ENCODE results near the gene TMOD1. TPM values are rescaled to one million over a fixed set of nuclear protein-coding genes. Genes with fewer than 3 reads are reported as not detected.

TMOD1 gene
- total and polyA plus RNA-seq, 10 of the 15 experiments (the other 5 are each of a cell fraction or from before 2014, with no cell fraction given) = 4.0 to 44.1 (median 15.4) TPM

DNA sequence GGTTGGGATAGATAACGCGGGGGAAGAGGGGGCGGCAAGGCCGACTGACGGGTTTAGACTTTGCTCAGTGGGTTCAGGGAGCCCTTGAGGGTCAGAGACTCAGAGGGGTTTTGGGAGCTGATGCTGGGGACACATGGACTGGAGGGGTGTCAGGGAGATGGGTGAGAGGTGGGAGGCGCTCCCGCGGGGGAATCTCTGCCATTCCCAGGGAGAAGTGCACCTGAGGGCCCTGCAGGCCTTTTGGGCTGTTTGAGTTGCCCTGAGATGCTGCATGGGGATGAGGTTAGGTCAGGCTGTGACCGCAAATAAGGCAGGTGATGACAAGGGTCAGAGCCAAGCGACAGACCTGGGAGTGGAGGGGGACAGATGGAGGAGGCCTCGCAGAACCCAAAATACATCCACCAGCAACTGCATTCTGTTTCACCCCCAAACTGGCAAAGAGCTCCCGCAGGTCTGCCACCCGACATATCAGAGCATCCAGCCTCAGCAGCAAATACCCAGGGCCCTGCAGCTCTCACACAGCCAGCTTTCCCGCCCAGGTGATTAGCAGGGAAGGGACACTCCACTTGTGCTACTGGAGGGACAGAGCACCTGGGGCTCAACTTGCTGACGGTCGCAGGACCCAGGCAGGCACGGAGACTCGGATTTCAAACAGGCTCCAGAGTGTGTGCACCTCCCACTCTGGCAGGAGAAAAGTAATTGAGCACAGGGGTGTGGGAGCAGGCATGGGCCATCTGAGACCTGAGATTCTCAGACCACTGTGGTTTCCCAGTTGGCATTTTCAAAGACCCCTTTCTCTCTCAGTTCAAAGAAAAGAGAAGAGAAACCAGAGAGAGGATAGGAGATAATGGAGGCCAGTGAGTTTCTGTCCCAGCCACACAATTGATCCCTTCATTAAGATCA, 26.4 kb downstream of the TMOD1 start:
- Histone ChIP-seq H3K27ac (ENCODE audit: control insufficient read depth, insufficient read depth) (peak overlapping the region; percentile 64), H2AFZ (ENCODE audit: control insufficient read depth, low read depth, low read length) (peak overlapping the region; percentile 48), H3K4me3 (no peak overlapping the region), H3K79me2 (ENCODE audit: control insufficient read depth, insufficient read depth, low read length) (no peaks in the 10 kb centered on the region; the same call in 1 of the 2 replicates), H3K36me3 (ENCODE audit: control insufficient read depth in 2 of 2, insufficient read depth in 2 of 2, low read length in 1 of 2) (peaks cover 3 to 12% of the 10 kb centered on the region in 2 experiments), H3K9me3 (replicated peaks; ENCODE audit: control insufficient read depth, insufficient read depth, low read length) (no peaks in the 10 kb centered on the region), H3K4me1 (ENCODE audit: control insufficient read depth, insufficient read depth, low read length) (peaks cover 29% of the 10 kb centered on the region), H3K27me3 (replicated peaks in 1 of 2; ENCODE audit: control insufficient read depth in 2 of 2, insufficient read depth in 2 of 2, low read length in 1 of 2) (no peaks in the 10 kb centered on the region), H3K4me2 (ENCODE audit: control insufficient read depth, insufficient read depth) (peak overlapping the region; percentile 81), H4K20me1 (ENCODE audit: control insufficient read depth, insufficient read depth) (no peaks in the 10 kb centered on the region), H3K9ac (ENCODE audit: control insufficient read depth, insufficient read depth, low read length) (peak overlapping the region; percentile 54; the same call in 1 of the 2 replicates)
- ATAC-seq (peak; percentile 69), DNase-seq (ENCODE audit: low read depth, low spot score) (peak; percentile 60), FAIRE-seq (no peak)
- WGBS (ENCODE audit: insufficient coverage, insufficient replicate concordance, low lambda C conversion rate, missing lambda C conversion rate) = 86% methylated on average over 18 of the region's 18 CpGs
- intact Hi-C loops (cut with micrococcal nuclease; ENCODE audit: unreplicated experiment) = loop anchor here (1.0 to 2.0 kb wide), 3 partner anchors 17 to 71 kb away; no protein-coding TSS in a partner anchor
- SMC1A ChIA-PET (ENCODE audit: uncharacterized antibody, unreplicated experiment) = interaction anchor here (0.7 to 5.2 kb wide), 9 partner anchors 10 to 71 kb away, joined by 3 to 33 read pairs (median 9); no protein-coding TSS in a partner anchor
- CTCF ChIA-PET = interaction anchor here (0.6 to 3.1 kb wide), 7 partner anchors 9 to 71 kb away, joined by 3 to 21 read pairs (median 4); no protein-coding TSS in a partner anchor
- in situ Hi-C loops (cut with MboI) = no loop called here
- RAD21 ChIA-PET (ENCODE audit: unreplicated experiment) = interaction anchor here (0.7 to 2.8 kb wide), 6 partner anchors 17 to 71 kb away, joined by 3 to 29 read pairs (median 12); partner anchors contain the start of gene TMOD1
- no TSS peak for BruUV-seq (replicated peaks)
- POLR2A ChIA-PET = interaction anchor here (1.0 to 1.5 kb wide), 4 partner anchors 12 to 101 kb away, joined by 3 to 7 read pairs (median 3); no protein-coding TSS in a partner anchor
- TF ChIP-seq IKZF2 (IDR thresholded peaks at IDR 0.05) (peak; percentile 64 to 67; a peak in 3 of 4 replicates), SREBF2 (IDR thresholded peaks at IDR 0.05; ENCODE audit: low read length) (no peak), MYB (IDR thresholded peaks at IDR 0.05; ENCODE audit: borderline replicate concordance, low read depth, low read length) (no peak), YY1 (IDR thresholded peaks at IDR 0.05; ENCODE audit: low read depth, low read length) (0 out of 2 replicates have a peak, but pooled peaks have one; percentile 18), GATAD2B (conservative IDR thresholded peaks at IDR 0.05; ENCODE audit: low read depth) (no peak; the same call in 1 of the 2 replicates), SUPT20H (IDR thresholded peaks at IDR 0.05; ENCODE audit: borderline replicate concordance, control insufficient read depth, low read depth, low read length) (no peak), RB1 (IDR thresholded peaks at IDR 0.05; ENCODE audit: borderline replicate concordance) (no peak), LARP7 (IDR thresholded peaks at IDR 0.05) (no peak), HCFC1 (IDR thresholded peaks at IDR 0.05; ENCODE audit: low read length) (no peak), IRF4 (IDR thresholded peaks at IDR 0.05; ENCODE audit: low read depth, low read length) (no peak), NRF1 (conservative IDR thresholded peaks at IDR 0.05; ENCODE audit: low read depth, low read length) (no peak), POLR2A (IDR thresholded peaks at IDR 0.05; ENCODE audit: low read depth, low read length) (no peak), TCF7 (IDR thresholded peaks at IDR 0.05; ENCODE audit: borderline replicate concordance) (no peak), CHD2 (IDR thresholded peaks at IDR 0.05; ENCODE audit: borderline replicate concordance, low read depth, low read length) (no peak), FOS (IDR thresholded peaks at IDR 0.05; ENCODE audit: borderline replicate concordance, extremely low read depth, insufficient read length) (no peak), BHLHE40 (IDR thresholded peaks at IDR 0.05; ENCODE audit: borderline replicate concordance in 1 of 2, low read depth in 2 of 2, low read length in 1 of 2) (0 out of 4 replicates have a peak, but pooled peaks of 1 of the 2 experiments have one; percentile 8), KLF5 (IDR thresholded peaks at IDR 0.05; ENCODE audit: partially characterized antibody) (no peak), ZNF274 (IDR thresholded peaks at IDR 0.05; ENCODE audit: insufficient read depth, insufficient read length) (no peak), BMI1 (IDR thresholded peaks at IDR 0.05; ENCODE audit: borderline replicate concordance) (no peak), SP1 (IDR thresholded peaks at IDR 0.05; ENCODE audit: low read depth, low read length) (no peak), RAD21 (IDR thresholded peaks at IDR 0.05; ENCODE audit: insufficient read depth, low read depth, low read length) (no peak), ETV6 (conservative IDR thresholded peaks at IDR 0.05 in 1 of 2, IDR thresholded peaks at IDR 0.05 in 1 of 2; ENCODE audit: borderline replicate concordance in 1 of 2, low read depth in 1 of 2) (no peak), GABPA (IDR thresholded peaks at IDR 0.05; ENCODE audit: low read depth) (no peak), SMAD1 (IDR thresholded peaks at IDR 0.05; ENCODE audit: low read depth, partially characterized antibody) (no peak)
- TF ChIP-seq, protein P1, sequence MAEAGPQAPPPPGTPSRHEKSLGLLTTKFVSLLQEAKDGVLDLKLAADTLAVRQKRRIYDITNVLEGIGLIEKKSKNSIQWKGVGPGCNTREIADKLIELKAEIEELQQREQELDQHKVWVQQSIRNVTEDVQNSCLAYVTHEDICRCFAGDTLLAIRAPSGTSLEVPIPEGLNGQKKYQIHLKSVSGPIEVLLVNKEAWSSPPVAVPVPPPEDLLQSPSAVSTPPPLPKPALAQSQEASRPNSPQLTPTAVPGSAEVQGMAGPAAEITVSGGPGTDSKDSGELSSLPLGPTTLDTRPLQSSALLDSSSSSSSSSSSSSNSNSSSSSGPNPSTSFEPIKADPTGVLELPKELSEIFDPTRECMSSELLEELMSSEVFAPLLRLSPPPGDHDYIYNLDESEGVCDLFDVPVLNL (IDR thresholded peaks at IDR 0.05; ENCODE audit: low read depth, low read length) = no peak
